HG03139 (cell line): ENCODE data around the gene CRTAC1.

Experiments
- ATAC-seq: cut with Tn5 transposase; IDR thresholded peaks from one replicate; pipeline ENCODE4 v1.9.1; 2021; ENCODE audit not compliant: unreplicated experiment

Gene CRTAC1

GRCh38 chr10:97924678-97925077 lies 105.7 kb downstream of the CRTAC1 start:
- no peak for ATAC-seq

DNA sequence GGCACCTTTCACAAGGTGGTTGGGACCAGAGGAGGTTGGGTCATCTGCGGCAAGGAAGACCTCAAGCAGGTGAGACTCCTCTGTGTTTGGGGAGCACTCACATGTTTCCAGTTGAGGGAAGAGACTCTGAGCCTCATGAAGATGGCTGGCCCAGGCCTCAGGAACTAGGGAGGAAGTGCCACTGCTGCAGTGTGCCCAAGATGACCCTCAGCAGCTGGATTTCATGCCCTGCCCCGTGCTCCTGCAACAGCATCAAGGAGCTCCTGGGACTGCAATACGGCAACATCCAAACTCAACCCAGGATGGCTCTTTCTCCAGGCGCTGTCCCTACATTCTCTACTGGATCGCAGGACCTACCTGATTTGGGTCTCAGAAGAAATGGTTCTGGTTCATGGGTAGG lies 106.9 kb downstream of the CRTAC1 start:
- ATAC-seq: no peak

DNA sequence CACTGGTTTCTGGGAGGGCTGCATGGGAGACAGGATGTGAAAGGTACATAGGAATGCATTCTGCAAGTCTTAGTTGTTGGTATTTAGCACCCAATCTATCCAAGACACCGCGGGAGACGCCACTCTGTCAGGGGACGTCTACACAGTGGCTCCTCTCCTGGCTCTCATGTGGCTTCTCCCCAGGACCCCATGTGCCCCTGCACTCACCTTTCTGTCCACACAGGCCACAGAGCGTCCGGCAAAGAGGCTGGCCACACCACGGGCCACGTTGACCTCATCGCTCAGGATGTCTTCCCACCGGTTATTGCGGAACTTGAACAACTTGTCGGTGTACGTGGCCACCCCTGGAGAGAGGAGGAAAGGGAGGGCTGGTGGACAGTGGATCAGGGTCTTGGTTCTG lies 107.4 kb downstream of the CRTAC1 start:
- no peak for ATAC-seq

DNA sequence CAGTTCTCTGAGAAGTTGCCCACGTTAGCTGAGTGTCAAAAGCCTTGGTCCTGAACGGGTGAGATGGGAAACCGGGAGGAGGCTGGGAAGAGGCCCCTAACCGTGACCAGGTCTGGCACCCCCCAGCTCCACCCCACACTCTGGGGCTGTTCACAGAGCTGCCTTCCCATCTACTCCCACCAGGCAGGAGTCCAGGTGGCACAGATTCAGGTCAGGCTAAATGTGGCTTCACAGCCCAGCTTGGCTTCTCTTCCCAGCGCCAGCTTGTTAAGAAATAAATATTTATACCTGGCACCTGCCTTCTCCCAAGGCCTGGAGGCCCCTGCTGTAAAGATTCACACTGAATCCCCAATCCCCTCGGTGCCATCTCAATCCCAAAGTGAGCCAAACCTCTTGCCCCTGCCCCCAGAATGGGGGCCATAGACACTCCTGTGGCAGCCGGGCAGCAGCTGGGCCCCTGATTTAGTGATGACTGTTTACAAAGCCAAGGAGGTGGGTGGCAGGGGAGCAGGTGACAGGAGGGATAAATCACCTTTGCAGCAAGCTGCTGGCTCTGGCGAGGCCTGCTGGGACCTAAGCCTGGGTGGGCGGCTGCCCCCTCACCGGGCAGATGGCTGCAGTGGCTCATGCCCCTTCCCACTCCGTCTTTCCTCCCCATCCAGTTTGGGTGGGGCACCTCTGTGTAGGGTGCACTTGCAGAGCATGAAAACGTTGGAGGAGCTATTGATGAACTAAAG lies 108.2 kb downstream of the CRTAC1 start:
- ATAC-seq: no peak

DNA sequence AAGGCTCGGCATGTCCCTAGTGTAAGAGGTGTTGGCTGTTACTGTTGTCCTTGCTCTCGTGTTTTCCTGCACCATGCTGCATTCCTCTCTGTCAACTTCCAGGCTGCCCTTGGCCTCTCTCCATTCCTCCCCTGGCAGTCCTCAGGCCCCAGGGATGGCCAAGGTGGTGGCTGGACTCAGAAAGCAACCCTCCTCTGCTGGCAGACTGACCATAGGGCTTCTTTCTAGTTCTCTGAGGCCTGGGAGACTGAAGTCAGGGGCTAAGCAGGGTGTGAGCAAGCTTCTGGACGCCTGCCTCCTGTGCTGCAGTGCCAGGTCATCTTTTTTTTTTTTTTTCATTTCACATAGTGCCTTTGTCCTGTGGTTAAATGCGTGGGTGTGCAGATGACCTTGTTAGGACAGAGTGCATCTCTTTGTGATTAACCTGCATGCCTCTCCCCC lies 108.8 kb downstream of the CRTAC1 start:
- ATAC-seq: no peak

DNA sequence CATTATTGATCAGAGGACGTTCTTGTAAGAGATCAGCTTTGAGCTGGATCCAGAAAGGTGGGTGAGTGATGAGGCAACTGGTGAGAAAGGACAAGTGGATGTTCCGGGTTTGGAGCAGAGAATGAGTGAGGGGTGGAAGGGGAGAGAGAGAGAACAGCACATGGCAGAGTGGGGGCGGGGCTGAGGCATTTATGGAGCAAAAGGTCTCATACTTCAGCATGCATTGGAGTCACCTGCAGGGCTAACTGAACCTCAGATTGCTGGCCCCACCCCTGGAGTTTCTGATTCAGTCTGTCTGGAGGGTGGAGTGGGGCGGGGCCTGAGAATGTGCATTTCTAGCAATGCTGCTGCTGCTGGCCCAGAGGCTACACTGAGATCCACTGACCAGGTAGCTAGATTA lies 109.6 kb downstream of the CRTAC1 start:
- ATAC-seq: no peak

GRCh38 chr10:97919012-97919411 lies 111.4 kb downstream of the CRTAC1 start:
- ATAC-seq: no peak

GRCh38 chr10:97916586-97916985 lies 113.8 kb downstream of the CRTAC1 start:
- ATAC-seq: no peak

- no peak for ATAC-seq
These were observed 114.9 kb downstream of the CRTAC1 start for GRCh38 chr10:97915346-97916131.

DNA sequence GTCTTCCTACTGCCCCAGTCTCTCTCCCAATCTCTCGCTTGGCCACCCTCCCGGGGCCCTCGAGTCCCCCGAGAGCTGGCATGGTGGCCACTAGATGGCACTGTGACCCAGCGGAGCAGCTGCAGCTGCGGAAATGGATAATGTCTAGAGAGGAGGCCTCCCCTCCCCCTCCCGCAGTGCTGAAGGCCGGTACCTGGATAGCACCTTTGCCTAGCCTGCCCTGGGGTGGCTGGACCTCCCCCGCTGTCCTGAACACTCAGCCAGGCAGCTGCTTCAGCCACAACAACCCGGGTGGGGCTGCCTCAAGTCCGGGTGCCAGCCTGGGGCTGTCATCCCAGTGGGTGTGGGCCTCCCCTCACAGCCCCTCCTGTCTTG lies 115.6 kb downstream of the CRTAC1 start:
- no peak for ATAC-seq

DNA sequence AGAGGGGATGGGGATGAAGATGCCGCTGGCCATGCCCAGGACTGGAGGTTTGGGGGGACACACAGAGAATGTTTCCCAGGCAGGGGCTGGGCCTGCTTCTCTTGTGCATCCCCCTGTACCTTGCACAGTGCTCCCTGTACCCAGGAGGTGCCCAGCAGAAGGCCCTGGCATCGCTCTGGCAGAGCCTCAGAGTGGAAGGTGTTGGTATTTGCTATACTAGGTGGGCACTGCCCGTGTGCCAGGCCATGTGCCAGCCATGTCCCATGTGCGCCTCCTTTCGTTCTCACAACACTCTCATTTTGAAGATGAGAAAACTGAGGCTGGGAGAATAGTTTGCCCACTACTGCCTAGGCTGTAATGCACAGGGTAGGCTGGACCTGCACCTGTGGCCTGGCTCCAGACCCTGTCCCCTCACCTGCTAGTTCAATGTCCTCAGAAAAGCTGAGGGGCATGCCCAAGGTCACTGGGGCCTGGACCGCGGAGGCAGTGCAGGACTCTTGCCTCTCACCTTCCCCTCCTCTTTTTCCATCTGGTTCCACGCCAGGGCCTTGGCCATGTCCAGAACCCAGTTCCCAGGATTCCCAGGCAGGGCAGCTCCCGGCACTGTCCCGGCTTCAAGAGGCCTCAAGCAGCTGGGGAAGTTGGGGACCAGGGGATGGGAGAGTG lies 116.1 kb downstream of the CRTAC1 start:
- ATAC-seq: no peak

DNA sequence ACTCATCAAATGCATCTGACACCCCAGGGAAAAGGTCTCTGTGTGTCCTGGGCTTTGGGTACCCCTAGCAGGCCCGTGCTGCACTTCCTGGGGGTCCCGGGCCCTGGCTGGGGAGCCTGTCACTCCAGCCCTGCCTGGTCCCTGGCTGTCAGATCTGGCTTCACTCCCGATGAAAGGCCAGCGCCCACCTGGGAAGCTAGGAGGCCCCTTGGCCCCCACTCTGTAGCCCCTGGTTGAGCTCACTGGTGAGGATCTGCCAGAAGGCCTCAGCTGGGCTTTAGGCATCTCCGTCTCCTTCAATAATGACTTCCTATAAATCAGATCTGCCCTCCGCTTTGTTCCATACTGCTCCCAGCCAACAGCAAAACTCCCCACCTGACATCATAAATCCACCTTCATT lies 116.8 kb downstream of the CRTAC1 start:
- ATAC-seq: no peak

GRCh38 chr10:97913193-97913592 lies 117.2 kb downstream of the CRTAC1 start:
- no peak for ATAC-seq

DNA sequence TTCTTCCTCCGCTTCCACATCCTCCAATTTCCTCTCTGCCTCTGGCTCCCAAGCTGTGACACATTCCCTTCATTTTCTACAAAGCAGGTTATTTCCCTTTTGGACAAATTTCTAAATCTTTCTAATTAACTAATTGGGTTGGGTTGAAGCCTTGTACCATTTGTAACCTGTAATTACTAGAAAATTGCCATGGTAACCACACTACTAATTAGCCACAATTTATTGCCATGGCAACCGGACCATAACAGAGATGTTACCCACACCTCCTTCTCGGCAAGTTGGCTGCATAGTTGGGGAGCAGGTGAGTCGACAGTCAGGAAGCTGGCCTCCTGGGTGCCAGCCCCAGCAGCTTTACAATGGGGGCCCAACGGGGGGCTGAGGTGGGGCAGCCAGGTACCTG lies 119.2 kb downstream of the CRTAC1 start:
- ATAC-seq: no peak

DNA sequence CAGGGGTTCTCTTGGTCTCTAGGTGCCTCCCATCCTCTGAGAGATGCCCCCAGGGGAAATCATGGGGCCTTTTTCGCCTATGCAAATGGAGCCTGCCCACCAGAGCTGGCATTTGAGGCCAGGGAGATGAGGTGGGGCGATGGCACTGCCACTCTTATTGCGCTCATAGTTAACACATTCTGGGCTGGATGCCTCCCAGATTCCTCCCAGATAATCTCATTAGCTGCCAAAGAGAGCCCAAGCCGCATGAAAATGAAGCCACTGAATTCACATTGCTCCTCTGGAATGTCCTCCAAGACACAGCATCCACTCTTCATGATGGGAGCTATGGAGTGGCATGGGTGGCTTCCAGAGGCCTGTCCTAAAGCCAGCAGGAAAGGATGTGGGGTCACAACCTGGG lies 119.8 kb downstream of the CRTAC1 start:
- ATAC-seq: no peak

GRCh38 chr10:97907830-97908229 lies 122.6 kb downstream of the CRTAC1 start:
- ATAC-seq: no peak

- no peak for ATAC-seq
These were observed 123.2 kb downstream of the CRTAC1 start for GRCh38 chr10:97907211-97907610.

- no peak for ATAC-seq
These were observed 125.1 kb downstream of the CRTAC1 start for GRCh38 chr10:97905276-97905675.

DNA sequence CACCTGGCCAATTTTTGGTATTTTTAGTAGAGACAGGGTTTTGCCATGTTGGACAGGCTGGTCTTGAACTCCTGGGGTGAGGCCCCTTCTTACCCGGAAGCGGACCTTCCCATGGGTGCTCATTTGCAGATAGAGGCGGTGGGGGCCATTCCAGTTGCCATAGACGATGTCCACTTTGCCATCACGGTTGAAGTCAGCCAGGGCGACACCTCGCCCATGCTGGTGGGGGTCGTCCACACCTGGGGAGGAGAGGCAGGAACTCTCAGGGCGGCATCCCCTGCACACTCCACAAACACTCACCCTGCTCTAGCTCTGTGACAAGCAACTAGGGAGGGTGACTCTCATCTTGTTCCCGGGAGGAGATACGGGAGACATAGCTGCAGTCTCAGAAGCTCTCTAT lies 125.8 kb downstream of the CRTAC1 start:
- ATAC-seq: no peak

DNA sequence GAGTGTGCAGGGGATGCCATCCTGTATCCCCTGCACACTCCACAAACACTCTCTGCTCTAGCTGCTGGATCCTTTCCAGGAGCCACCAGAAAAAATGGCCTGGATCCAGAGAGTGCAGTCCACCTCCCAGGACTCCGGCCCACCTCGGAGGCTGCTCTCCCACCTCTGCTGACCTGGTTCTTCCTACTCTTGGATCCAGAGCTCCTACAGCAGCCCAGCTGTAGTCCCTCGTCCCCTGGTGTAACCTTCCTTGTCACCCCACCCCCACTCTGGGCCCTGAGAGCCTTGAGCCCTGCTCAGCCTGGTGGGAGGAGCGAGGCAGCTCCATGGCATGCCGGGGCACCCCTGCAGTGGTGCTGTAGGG lies 126.4 kb downstream of the CRTAC1 start:
- no peak for ATAC-seq

- ATAC-seq: no peak
These were observed 127.0 kb downstream of the CRTAC1 start for GRCh38 chr10:97903128-97904017.
